SU-DHL-6 (cell line): ENCODE measurements around the gene CAMSAP3.

Source experiments
- CTCF ChIP-seq: fragments of 200-600 bp; sonication (generic); IDR thresholded peaks from one replicate; pipeline ENCODE4 v1.5.1; 2017; ENCODE audit warnings: antibody characterized with exemption, mild to moderate bottlenecking, low read length, moderate library complexity; ENCODE audit not compliant: insufficient read depth, poor library complexity, severe bottlenecking
- EZH2phosphoT487 ChIP-seq: fragments of 200-600 bp; sonication (generic), shearing (Covaris generic); conservative IDR thresholded peaks from 2 replicates; pipeline ENCODE4 v1.6.1; 2018; ENCODE audit warnings: mild to moderate bottlenecking, antibody characterized with exemption, low read length, moderate library complexity, mixed read lengths

- TF ChIP-seq CTCF (no peak), EZH2phosphoT487 (no peak)
These were observed 30.2 kb downstream of the CAMSAP3 start for GRCh38 chr19:7625763-7626372.
